Measurements from ENCODE around the gene ZNF385C. TPM values are rescaled to one million over a fixed set of nuclear protein-coding genes. Genes with fewer than 3 reads are reported as not detected.

ZNF385C gene
- total RNA-seq, 4 donors from 2014 or later, result 0.27 to 0.48 TPM; not detected in 2

DNA sequence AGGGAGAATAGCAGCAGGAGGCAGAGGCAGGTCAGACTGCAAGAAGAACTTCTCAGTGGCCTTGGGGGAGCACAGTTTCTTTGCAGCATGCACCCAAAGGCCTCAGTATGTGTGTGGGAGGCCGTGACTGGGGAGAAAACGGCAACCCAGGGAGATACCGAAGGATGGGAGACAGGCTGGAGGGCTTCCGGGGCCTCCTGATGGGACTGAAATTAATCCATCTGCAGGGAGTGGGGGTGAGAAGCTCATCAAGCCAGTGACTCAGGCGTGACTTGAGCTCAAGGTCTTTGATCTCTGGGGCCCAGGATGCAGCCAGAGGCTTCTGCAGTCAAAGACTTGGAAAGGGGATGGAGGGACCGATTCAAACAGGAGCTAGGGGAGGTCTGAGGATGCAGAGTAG, 42.8 kb downstream of the ZNF385C start:
- no peaks in the 10 kb centered on the region for H3K9me3 ChIP-seq
- H3K27ac ChIP-seq, result no peak overlapping the region
- no peaks in the 10 kb centered on the region for H3K36me3 ChIP-seq
- peaks cover 0 to 5% (median 4%) of the 10 kb centered on the region in 4 donors for H3K4me1 ChIP-seq
- H3K27me3 ChIP-seq, result peaks cover 13% of the 10 kb centered on the region
- TF ChIP-seq POLR2A (IDR thresholded peaks at IDR 0.05) (no peak), EP300 (IDR thresholded peaks at IDR 0.05; ENCODE audit: low read depth) (no peak), POLR2AphosphoS5 (IDR thresholded peaks at IDR 0.05) (no peak)
- TF ChIP-seq, protein P1, sequence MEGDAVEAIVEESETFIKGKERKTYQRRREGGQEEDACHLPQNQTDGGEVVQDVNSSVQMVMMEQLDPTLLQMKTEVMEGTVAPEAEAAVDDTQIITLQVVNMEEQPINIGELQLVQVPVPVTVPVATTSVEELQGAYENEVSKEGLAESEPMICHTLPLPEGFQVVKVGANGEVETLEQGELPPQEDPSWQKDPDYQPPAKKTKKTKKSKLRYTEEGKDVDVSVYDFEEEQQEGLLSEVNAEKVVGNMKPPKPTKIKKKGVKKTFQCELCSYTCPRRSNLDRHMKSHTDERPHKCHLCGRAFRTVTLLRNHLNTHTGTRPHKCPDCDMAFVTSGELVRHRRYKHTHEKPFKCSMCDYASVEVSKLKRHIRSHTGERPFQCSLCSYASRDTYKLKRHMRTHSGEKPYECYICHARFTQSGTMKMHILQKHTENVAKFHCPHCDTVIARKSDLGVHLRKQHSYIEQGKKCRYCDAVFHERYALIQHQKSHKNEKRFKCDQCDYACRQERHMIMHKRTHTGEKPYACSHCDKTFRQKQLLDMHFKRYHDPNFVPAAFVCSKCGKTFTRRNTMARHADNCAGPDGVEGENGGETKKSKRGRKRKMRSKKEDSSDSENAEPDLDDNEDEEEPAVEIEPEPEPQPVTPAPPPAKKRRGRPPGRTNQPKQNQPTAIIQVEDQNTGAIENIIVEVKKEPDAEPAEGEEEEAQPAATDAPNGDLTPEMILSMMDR (IDR thresholded peaks at IDR 0.05), result no peak
- in situ Hi-C loops (cut with MboI; ENCODE audit: low pct_ligation_motif_present in 1 of 4, low pct_unique_long_range_greater_than_20kb in 1 of 4, low sequenced_read_pairs in 3 of 4) (no loop called here), intact Hi-C loops (cut with DNase I; ENCODE audit: low total_unique reads) (no loop called here)
- no peak overlapping the region for H3K4me3 ChIP-seq
- 67% methylated on average over 6 of the region's 6 CpGs; no CpG with 5 or more reads in 1 of the 2 donors for WGBS, 2 donors (ENCODE audit: low coverage in 1 of 2)
- DNase-seq, result no peak

GRCh38 chr17:42055027-42055426, 43.2 kb downstream of the ZNF385C start:
- TF ChIP-seq, protein P1 (IDR thresholded peaks at IDR 0.05), result no peak
- TF ChIP-seq POLR2AphosphoS5 (IDR thresholded peaks at IDR 0.05) (no peak), POLR2A (IDR thresholded peaks at IDR 0.05) (no peak), EP300 (IDR thresholded peaks at IDR 0.05; ENCODE audit: low read depth) (no peak)
- Histone ChIP-seq H3K4me3 (no peak overlapping the region), H3K36me3 (no peaks in the 10 kb centered on the region), H3K27ac (no peak overlapping the region), H3K4me1 (peaks cover 0 to 8% (median 4%) of the 10 kb centered on the region in 4 donors), H3K9me3 (no peaks in the 10 kb centered on the region), H3K27me3 (peaks cover 13% of the 10 kb centered on the region)
- intact Hi-C loops (cut with DNase I; ENCODE audit: low total_unique reads), result no loop called here
- WGBS, 2 donors (ENCODE audit: low coverage in 1 of 2), result 50% methylated on average over 3 of the region's 3 CpGs; no CpG with 5 or more reads in 1 of the 2 donors
- DNase-seq, result no peak
- in situ Hi-C loops (cut with MboI; ENCODE audit: low pct_ligation_motif_present in 1 of 4, low pct_unique_long_range_greater_than_20kb in 1 of 4, low sequenced_read_pairs in 3 of 4), result no loop called here

- TF ChIP-seq EP300 (IDR thresholded peaks at IDR 0.05; ENCODE audit: low read depth), result no peak
- TF ChIP-seq, protein P1 (IDR thresholded peaks at IDR 0.05), result no peak
- no peak for TF ChIP-seq POLR2A (IDR thresholded peaks at IDR 0.05)
- no peak for TF ChIP-seq POLR2AphosphoS5 (IDR thresholded peaks at IDR 0.05)
- no peaks in the 10 kb centered on the region for H3K36me3 ChIP-seq
- H3K9me3 ChIP-seq, result no peaks in the 10 kb centered on the region
- no peak overlapping the region for H3K4me3 ChIP-seq
- no peak overlapping the region for H3K27ac ChIP-seq
- peaks cover 0 to 14% (median 4%) of the 10 kb centered on the region in 4 donors for H3K4me1 ChIP-seq
- H3K27me3 ChIP-seq, result peaks cover 13% of the 10 kb centered on the region
- intact Hi-C loops (cut with DNase I; ENCODE audit: low total_unique reads) (no loop called here), in situ Hi-C loops (cut with MboI; ENCODE audit: low pct_ligation_motif_present in 1 of 4, low pct_unique_long_range_greater_than_20kb in 1 of 4, low sequenced_read_pairs in 3 of 4) (no loop called here)
- no peak for DNase-seq
- 56 to 86% methylated on average over 1 to 12 of the region's 12 CpGs for WGBS, 2 donors (ENCODE audit: low coverage in 1 of 2)
These were observed 44.4 kb downstream of the ZNF385C start for GRCh38 chr17:42053731-42054500.

GRCh38 chr17:42052346-42052877, 45.9 kb downstream of the ZNF385C start:
- in situ Hi-C loops (cut with MboI; ENCODE audit: low pct_ligation_motif_present in 1 of 4, low pct_unique_long_range_greater_than_20kb in 1 of 4, low sequenced_read_pairs in 3 of 4), result no loop called here
- 67 to 82% methylated on average over 1 to 6 of the region's 6 CpGs for WGBS, 2 donors (ENCODE audit: low coverage in 1 of 2)

More at GRCh38 chr17:42052346-42052877, 45.9 kb downstream of the ZNF385C start:
- Histone ChIP-seq H3K4me3 (no peak overlapping the region), H3K4me1 (peaks cover 0 to 14% (median 4%) of the 10 kb centered on the region in 4 donors), H3K27ac (no peak overlapping the region), H3K9me3 (no peaks in the 10 kb centered on the region), H3K27me3 (peaks cover 13% of the 10 kb centered on the region), H3K36me3 (no peaks in the 10 kb centered on the region)
- DNase-seq, result no peak
- TF ChIP-seq POLR2AphosphoS5 (IDR thresholded peaks at IDR 0.05), result no peak
- TF ChIP-seq, protein P1 (IDR thresholded peaks at IDR 0.05), result no peak
- no peak for TF ChIP-seq EP300 (IDR thresholded peaks at IDR 0.05; ENCODE audit: low read depth)
- TF ChIP-seq POLR2A (IDR thresholded peaks at IDR 0.05), result no peak
- intact Hi-C loops (cut with DNase I; ENCODE audit: low total_unique reads), result no loop called here
